ENCODE measurements around the gene MOV10. TPM values are rescaled to one million over a fixed set of nuclear protein-coding genes. Genes with fewer than 3 reads are reported as not detected.

Gene MOV10
- polyA plus RNA-seq, 1 donor = 58.5 TPM

DNA sequence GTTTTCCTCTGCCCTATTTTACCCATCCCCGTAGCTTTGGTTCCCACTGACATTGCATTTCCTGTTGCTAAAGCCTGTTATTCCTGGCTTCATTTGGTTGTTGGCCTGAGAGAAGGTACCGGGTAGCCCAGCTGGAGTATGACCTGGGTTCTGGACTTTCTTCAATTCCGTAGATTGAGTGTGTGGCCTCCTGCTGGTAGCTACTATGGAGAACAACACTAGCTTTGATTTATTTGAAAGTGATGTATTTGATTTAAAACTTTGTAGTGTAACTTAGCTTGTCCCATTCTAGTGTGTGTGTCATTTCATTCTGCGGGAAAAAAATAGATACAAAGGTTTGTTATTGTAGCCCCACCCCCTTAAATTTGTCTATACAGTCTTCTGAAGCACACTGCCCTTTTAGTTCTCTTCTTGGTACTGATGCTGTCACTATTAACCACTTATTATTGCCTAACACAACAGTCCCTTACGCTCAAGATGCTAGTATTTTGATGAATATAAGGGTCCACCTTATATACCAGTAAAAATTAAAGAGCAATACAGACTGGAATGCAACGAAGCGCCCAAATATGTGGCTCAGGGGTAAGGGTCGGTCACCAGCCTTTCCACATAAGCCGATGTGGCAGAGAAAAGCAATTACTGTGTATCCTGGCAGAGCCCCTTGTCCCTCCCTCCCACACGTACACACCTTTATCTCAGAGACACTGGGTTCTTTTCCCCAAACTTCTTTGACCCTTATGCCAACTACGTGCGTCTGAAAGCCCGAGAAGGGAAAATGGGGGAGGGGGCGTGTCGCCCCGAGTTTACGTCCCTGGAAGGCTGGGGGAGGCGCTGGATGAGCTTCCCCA lies 643 bp upstream of the MOV10 start:
- DNase-seq (ENCODE audit: low read depth) = peak; percentile 25

DNA sequence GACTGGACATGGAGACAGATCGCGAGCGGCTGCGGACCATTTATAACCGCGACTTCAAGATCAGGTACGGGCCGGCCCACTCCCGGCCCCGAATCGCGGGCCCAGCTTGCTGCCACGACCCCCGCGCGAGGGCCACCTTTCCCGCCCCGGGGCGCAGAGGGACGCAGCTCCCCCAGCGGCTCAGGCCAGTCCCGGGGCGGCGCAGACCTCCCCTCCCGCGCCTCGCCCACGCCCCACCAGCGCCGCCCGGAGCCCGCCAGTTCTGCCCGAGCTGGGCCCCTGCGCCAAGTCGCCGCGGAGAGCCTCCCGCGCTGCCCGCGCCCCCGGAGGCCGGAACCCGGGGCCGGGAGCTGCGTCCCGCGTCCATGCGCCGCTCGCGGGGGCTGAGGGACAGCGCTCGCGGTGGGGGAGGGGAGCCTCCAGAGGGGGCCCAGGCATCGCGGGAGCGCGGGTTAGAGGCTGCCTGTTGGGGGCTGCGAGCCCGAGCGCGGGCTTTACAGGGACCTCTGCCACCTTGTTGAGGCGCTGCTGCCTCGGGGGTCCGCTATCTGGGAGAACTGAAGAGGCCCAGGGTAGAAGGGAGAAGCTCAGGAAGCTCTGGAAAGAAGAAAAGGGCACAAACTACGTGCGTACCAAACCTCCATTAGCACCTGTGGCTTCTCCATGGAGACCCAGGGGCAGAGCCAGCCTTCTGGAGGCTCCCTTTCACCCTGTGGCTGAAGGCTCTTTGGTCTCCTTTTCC lies 698 bp downstream of the MOV10 start:
- no peak for DNase-seq (ENCODE audit: low read depth)

DNA sequence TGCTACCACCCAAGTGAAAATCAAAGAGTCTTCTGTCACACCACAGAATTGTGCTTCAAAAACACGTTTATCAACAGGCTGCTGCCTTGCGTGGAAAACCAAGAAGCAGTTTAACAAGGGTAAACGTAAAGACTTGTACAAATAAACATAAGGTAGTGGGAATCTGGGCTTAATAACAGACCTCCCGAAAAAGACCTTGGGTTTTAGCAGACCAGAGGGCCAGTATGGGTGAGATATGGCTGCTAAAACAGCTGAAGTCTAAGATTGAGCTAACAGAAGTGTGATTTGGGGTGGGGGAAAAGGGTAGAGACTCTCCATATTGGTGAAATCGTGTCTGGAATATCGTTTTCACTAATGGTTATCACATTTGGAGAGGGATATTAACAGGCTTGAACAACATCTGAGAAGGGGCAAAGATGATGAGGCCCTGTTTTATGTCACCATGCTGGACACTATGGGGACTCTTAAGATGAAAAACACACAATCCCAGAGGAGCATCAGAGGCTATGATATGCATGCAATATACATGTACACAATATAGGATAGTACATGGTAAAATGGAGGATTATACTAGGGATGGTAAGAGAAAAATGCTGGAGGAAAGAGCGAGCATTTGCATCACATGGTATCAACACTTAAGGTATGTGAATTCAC lies 1.4 kb downstream of the MOV10 start:
- DNase-seq (ENCODE audit: low read depth) = no peak

DNA sequence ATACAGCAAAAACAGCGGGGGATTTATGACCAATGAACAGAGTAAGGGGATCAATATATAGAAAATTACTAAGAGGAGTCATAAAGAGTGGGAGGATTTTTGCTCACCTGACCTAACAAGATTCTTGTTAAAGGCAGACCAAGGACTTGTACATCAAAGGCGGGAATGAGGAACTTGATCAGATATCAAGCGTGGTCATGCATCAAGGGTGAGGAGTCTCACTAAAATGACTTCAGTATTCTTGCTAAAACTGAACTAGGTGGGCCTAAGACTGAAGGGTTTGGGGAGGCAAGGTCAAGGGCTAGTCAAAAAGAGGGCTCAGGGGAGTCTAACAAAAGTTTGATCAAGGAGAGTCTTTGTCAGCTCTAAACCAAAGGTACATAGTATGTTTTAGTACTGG lies 2.1 kb downstream of the MOV10 start:
- no peak for DNase-seq (ENCODE audit: low read depth)

DNA sequence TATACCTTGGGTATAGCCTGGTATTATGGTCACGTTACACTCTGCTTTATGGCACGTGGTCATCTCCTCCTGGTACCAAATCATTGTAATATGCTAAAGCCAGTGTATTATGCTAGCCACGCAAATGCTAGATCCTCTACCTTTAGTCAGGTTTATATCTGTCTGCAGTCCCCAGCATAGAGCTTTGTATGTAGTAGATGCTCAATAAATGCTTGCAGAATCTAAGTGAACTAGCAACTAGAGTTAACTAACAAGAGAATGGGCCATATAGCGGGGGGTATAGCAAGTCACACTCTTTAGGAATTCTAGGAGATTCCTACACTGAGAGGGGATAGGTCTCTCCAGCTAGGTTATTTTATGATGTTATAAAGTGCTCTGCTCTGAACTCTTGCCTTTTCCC lies 3.0 kb downstream of the MOV10 start:
- DNase-seq (ENCODE audit: low read depth) = no peak

DNA sequence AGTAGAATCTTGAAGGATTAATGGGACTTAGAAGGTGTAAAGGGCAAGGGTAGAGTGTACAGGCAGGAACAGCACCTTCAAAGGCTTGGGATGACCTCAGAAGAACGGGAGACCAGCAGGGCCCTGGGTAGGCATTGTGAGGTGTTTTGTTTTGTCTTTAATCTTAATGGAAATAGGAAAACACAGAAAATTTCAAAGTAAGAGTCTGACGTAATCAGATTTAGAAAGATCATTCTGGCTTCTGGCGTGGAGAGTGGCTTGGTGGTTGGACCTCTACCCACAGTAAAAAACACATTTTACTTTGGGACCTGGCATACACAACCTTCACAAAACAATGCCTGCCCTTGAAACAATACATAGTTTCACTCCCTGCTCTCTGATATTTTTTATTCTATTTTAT lies 4.1 kb downstream of the MOV10 start:
- DNase-seq (ENCODE audit: low read depth) = no peak

DNA sequence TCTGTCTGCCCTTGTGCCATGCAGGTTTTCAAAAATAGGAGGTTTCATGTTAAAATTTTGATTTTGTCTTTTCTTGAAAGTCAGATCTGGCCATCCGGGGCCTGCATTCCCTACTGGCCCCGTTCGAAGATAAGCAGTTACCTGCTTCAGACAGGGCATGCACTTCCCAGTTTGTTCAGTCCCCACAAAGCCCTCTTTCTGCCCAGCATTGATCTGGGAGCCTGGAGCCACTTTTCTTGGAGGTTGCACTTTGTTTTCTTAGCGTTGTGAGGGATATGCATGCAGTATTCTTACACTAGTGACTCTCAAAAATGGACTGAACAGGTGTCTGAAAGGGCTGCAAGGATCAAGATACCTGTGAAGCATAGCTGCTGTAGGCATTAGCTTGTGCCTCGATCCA lies 11.5 kb downstream of the MOV10 start:
- DNase-seq (ENCODE audit: low read depth) = no peak

DNA sequence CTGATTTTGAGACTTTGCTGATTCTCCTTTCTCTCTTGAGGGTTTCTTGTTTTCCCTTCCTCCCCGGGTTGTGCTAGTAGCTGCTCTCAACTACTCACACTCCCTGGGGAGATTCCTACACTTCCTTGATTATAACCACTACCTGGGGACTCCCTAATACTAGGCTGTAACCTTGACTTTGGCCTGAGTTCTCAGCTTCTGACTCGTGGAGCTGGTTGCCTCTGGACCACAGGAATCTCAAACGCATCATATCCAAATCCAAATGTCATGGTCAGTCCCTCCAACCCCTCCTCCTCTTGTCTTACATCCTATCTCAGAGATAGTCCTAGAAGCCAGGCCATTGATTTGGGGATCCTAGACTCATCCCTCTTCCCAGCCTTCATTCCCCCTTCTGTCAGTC lies 12.0 kb downstream of the MOV10 start:
- no peak for DNase-seq (ENCODE audit: low read depth)

DNA sequence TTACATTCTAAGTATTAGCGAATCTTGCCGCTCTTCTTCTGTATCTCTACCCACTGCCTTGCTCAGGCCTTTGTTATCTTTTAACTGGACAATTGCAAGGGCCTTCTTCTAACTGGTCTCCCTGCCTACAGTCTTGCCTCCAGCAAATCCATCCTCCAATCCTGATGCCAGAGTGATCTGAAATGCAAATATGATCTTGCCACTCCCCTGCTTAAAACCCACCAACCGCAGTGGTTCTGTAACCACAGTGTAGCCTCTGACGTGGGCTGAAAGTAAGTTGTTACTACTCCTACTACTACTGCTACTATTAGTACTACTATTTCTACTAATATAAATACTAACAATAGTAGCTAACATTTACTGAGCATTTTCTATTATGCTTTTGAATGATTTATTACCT lies 12.4 kb downstream of the MOV10 start:
- no peak for DNase-seq (ENCODE audit: low read depth)

DNA sequence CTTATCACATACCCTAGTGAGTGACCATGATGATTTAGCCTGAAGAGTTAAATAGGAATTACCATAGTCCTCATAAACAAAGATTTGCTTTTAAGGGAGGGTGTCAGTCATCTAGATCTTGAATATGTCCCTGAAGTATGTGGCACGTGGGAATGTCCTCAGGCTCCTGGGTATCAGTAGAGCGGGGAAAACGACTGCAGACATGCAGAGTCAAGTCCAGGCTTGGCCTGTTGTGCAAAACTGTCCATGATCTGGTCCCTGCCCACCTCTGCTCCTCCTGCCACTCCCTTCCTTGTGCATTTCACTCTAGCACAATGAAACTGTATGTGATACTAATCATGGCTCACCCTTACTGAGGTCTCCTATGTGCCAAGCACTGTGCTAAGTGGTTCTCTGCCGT lies 12.9 kb downstream of the MOV10 start:
- DNase-seq (ENCODE audit: low read depth) = no peak

DNA sequence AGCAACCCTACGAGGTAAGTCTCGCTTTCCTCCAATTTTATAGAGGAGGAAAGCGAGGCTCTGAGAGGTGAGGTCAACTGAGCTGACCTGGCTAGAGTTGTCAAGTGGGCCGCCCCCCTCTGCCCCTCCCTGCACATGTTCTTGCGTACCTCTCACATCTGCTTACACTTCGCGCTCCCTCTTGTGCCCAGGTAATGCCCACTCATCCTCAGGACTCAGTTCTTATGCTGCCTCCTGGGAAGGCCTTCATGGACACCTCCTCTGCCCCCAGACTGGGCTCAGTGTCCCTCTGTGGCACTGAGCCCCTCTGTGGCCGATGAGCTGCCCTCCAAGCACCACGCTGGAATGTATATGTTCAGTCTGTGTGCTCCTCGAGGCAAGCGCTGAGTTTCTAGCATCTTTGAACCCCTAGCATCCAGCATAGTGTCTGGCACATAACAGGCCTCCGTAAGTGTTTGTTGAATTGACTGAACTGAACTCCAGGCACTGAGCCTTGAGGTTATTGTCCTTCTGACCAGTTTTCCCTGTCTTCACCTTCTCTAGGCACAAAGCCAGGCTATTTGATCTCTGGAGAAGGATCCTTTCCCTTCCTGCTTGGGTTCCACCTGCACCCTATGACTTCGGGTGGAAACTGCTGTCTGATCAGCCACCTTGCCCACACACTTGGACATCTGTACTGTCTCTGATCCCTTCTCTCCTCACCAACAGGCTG lies 13.5 kb downstream of the MOV10 start:
- DNase-seq (ENCODE audit: low read depth) = no peak

DNA sequence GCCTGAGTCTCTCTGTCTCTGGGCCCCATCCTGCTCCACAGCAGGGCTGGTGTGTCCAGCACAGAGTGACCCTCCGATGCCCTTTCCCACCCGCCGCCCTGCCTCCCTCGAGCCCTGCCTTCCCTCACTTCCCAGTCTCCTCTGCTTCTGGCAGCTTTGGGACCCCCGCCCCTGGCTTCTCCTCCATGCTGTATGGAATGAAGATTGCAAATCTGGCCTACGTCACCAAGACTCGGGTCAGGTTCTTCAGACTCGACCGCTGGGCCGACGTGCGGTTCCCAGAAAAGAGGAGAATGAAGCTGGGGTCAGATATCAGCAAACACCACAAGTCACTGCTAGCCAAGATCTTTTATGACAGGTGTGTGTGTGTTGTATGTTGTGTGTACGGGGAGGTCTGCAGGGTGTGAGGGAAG lies 14.3 kb downstream of the MOV10 start:
- peak; percentile 38 for DNase-seq (ENCODE audit: low read depth)

DNA sequence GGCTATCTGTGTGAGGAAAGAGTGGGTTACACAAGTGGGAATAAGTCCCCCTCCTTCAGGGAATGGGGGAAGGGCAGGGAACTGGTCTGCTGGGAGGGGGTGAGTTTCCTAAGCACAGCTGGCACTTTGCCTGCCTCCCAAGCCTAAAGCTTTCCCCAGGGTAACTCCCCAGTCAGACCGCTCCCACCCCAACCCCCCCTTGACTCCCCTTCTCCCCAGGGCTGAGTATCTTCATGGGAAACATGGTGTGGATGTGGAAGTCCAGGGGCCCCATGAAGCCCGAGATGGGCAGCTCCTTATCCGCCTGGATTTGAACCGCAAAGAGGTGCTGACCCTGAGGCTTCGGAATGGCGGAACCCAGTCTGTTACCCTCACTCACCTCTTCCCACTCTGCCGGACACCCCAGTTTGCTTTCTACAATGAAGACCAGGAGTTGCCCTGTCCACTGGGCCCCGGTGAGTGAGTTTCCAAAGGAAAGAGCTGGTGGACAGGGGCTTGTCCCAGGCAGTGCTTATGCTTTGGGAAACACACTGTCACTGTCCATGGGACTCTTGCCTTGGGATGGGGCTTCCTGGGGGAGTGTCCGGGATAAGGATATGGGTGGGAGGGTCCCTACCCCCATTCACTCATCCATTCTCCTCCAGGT lies 14.9 kb downstream of the MOV10 start:
- no peak for DNase-seq (ENCODE audit: low read depth)

DNA sequence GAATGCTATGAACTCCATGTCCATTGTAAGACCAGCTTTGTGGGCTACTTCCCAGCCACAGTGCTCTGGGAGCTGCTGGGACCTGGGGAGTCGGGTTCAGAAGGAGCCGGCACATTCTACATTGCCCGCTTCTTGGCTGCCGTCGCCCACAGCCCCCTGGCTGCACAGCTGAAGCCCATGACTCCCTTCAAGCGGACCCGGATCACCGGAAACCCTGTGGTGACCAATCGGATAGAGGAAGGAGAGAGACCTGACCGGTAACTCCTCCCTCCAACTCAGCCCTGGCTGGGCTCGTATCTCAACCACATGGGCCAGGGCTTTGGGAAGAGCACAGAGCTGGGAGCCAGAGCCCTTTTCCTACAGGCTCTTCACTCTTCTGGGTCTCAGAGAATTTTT lies 15.4 kb downstream of the MOV10 start:
- no peak for DNase-seq (ENCODE audit: low read depth)

DNA sequence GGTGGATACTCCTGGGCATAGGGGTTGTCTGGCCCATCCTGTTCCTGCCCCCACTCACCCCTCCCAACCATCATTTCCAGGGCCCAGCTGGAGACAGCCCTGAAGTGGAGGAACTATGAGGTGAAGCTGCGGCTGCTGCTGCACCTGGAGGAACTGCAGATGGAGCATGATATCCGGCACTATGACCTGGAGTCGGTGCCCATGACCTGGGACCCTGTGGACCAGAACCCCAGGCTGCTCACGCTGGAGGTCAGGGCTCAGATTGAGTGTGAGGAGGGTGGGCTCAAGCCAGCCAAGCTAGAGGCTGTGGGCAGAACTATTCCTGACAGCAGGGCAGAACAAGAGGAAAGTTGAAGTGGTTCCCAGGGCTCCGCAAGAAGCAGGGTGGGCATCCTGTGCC lies 18.2 kb downstream of the MOV10 start:
- DNase-seq (ENCODE audit: low read depth) = no peak

DNA sequence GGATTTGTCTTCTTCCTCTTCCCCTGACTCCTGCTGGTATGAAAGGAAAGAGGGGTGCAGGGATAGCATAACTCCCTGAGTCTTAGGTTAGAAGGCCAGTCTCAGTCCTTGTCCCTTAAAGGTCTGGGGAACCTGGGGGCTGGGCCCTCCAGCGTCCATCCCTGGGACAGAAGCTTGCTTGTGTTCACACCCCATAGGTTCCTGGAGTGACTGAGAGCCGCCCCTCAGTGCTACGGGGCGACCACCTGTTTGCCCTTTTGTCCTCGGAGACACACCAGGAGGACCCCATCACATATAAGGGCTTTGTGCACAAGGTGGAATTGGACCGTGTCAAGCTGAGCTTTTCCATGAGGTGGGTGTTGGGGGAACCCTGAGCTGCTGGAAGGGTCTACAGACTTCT lies 19.4 kb downstream of the MOV10 start:
- DNase-seq (ENCODE audit: low read depth) = no peak

DNA sequence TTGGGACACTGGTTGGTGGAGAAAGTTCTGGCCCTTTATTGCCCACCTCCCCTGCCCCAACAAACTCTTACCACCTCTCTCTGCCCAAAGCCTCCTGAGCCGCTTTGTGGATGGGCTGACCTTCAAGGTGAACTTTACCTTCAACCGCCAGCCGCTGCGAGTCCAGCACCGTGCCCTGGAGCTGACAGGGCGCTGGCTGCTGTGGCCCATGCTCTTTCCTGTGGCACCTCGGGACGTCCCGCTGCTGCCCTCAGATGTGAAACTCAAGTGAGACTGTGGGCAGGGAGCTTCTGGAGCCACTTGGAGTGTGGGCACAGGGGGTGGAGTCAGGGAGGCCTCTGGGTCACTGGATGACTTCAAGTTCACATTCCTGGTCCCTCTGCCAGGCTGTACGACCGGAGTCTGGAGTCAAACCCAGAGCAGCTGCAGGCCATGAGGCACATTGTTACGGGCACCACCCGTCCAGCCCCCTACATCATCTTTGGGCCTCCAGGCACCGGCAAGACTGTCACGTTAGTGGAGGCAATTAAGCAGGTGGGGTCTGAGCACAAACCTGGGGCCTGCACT lies 20.0 kb downstream of the MOV10 start:
- DNase-seq (ENCODE audit: low read depth) = no peak

DNA sequence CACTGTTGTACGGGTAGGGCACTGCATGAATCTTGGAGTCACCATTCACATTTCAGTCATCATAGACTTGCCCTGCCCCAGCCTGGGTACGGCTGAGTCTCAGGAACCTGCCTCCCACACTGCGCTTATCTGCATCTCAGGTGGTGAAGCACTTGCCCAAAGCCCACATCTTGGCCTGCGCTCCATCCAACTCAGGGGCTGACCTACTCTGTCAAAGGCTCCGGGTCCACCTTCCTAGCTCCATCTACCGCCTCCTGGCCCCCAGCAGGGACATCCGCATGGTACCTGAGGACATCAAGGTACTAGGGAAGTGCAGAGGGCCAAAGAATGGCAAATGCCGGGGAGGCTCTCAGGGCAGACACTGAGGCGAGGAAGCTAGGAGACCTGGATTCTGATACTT lies 20.8 kb downstream of the MOV10 start:
- DNase-seq (ENCODE audit: low read depth) = no peak

DNA sequence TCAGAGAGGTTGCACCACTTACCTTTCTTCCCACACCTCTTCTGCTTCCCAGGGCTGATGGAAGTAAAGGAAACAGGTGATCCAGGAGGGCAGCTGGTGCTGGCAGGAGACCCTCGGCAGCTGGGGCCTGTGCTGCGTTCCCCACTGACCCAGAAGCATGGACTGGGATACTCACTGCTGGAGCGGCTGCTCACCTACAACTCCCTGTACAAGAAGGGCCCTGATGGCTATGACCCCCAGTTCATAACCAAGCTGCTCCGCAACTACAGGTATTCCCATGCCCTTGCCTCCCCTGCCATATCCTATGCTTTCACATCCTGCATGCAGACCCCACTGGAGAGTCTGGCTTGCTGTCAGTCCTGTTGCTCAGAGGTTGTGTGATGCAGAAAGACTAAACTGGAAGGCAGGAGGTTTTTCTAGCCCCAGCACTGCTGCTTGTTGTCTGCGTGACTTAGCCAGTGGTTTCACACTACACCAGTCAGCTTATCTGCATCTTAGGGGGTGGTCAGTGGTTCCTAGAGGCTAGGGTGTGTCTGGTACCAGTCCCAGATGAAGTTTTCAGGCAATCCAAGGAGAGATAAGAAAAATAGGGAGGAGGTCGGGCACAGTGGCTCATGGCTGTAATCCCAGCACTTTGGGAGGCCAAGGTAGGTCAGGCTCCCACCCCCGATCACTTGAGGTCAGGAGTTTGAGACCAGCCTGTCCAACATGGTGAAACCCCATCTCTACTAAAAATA lies 22.3 kb downstream of the MOV10 start:
- no peak for DNase-seq (ENCODE audit: low read depth)

DNA sequence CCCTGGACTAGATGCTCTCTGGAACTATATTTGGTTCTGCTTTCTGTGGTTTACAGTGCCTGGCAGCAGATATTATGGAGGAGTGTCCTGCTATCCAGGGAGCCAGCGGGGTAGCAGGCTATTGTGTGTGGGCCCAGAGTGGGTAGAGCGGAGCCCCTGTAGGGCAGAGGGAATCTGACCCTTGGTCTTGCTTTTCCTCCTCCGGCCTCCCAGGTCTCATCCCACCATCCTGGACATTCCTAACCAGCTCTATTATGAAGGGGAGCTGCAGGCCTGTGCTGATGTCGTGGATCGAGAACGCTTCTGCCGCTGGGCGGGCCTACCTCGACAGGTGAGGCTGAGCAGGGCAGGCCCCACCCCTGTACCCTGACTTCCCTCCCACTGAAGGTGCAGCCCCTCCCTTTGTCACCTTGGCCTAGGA lies 23.3 kb downstream of the MOV10 start:
- DNase-seq (ENCODE audit: low read depth) = no peak

Data from forelimb muscle (tissue), 1 donor.